ENCODE measurements around the gene CADPS2.

Gene CADPS2

DNA sequence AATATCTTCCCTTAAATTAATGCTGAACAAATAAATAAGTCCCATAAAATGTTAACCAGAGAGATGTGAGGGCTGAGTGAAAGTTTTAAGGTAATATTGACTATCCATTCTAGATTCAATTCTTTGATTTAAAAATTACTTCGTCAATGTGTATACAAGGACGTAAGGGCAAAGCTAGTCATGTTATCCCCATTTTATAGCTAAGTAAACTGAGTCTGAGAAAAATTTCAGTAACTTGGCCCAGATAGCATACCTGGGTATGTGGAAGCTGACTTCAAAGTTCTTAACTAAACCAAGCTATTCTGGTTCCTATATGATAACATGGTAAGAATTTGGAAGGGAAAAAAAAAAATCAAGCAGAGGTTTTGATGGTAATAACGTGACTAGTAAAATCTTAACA, 72.4 kb downstream of the CADPS2 start:
- TF ChIP-seq, protein P1, sequence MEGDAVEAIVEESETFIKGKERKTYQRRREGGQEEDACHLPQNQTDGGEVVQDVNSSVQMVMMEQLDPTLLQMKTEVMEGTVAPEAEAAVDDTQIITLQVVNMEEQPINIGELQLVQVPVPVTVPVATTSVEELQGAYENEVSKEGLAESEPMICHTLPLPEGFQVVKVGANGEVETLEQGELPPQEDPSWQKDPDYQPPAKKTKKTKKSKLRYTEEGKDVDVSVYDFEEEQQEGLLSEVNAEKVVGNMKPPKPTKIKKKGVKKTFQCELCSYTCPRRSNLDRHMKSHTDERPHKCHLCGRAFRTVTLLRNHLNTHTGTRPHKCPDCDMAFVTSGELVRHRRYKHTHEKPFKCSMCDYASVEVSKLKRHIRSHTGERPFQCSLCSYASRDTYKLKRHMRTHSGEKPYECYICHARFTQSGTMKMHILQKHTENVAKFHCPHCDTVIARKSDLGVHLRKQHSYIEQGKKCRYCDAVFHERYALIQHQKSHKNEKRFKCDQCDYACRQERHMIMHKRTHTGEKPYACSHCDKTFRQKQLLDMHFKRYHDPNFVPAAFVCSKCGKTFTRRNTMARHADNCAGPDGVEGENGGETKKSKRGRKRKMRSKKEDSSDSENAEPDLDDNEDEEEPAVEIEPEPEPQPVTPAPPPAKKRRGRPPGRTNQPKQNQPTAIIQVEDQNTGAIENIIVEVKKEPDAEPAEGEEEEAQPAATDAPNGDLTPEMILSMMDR (IDR thresholded peaks at IDR 0.05; ENCODE audit: control insufficient read depth, extremely low read depth, insufficient read depth): no peak
- DNase-seq (ENCODE audit: low read depth): no peak
- no peak overlapping the region for H3K4me3 ChIP-seq (ENCODE audit: low read depth, low read length)

DNA sequence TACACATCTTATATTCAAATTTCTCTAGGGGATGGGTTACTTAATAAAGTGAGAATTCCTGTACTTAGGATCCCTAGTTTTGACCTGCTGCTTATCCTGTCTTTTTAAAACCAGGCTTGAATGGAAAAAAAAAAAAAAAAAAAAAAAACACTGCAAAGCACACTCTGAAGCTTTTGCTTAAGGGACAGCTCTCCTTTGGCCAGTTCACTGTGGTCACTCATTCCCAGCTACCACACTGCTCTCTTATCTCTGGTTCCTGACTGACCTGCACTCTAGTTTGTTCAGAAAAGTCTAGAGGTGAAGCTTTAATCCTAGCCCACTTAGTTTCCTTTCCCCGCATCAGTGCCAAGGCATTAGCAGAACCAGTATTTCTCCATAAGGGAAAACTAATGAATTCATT, 82.4 kb downstream of the CADPS2 start:
- DNase-seq (ENCODE audit: low read depth): no peak
- TF ChIP-seq, protein P1 (IDR thresholded peaks at IDR 0.05; ENCODE audit: control insufficient read depth, extremely low read depth, insufficient read depth): no peak
- H3K4me3 ChIP-seq (ENCODE audit: low read depth, low read length): no peak overlapping the region

DNA sequence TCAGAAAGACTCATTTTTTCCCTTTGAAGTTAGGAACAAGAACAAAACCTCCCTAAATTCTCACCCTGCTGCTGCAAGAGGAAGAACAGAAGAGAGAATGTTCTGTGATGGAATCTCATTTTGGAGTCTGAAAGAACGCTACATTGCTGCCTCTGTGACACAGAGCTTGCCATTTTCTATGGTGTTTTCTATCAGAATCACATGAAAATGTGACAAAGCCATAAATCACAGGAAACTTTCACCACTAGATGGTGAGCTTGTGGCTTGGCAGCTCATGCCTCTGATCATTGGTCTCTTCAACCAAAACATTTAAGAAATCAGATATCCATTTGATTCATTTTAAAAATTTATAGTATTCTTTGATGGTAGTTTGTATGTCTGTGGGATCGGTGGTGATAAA, 82.9 kb downstream of the CADPS2 start:
- peak; percentile 8 for DNase-seq (ENCODE audit: low read depth)
- TF ChIP-seq, protein P1 (IDR thresholded peaks at IDR 0.05; ENCODE audit: control insufficient read depth, extremely low read depth, insufficient read depth): peak; percentile 85
- H3K4me3 ChIP-seq (ENCODE audit: low read depth, low read length): no peak overlapping the region

DNA sequence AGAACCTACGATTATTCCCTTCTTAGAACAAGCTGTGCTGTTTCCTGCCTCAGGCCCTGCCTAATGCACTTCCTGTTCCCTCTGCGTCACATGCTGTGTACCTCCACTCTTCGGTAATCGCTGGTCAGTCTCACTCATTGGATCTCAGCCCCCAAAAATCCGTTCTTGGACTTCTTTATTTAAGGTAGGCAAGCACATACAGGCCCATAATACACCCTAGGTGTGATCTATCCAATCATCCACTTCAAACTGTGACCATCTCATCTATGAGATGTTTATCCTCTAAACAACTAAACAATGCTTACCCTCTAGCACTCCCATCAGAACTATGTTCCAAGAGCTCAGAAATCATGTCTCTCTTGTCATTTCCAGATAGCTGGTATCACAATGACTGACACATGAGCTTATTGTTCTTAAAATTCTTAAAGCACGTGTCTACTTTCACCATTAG, 83.9 kb downstream of the CADPS2 start:
- no peak for DNase-seq (ENCODE audit: low read depth)
- TF ChIP-seq, protein P1 (IDR thresholded peaks at IDR 0.05; ENCODE audit: control insufficient read depth, extremely low read depth, insufficient read depth): no peak
- no peak overlapping the region for H3K4me3 ChIP-seq (ENCODE audit: low read depth, low read length)

DNA sequence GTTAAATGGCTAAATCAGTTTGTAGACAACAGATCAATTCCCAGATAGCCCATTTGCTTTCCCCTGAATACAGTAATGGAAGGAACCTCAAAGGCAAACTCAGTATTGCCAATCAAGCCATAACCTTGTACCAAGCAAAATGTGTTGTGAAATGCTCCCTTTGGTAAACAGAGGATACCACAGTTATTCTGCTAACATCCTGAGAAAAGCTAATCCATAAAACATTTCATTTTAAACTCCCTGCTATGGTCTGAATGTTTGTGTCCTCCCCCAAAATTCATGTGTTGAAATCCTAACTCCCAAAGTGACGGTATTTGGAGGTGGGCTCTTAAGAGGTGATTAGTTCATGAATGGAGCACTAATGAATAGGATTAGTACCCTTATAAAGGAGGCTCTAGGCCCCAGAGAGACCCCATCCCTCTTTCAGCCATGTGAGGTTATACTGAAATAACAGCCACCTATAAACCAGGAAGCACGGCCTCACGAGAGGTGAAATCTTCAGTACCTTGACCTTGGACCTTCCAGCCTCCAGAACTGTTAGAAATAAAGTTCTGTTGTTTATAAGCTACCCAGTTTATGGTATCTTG, 94.2 kb downstream of the CADPS2 start:
- TF ChIP-seq, protein P1 (IDR thresholded peaks at IDR 0.05; ENCODE audit: control insufficient read depth, extremely low read depth, insufficient read depth): no peak
- DNase-seq (ENCODE audit: low read depth): no peak
- no peak overlapping the region for H3K4me3 ChIP-seq (ENCODE audit: low read depth, low read length)

DNA sequence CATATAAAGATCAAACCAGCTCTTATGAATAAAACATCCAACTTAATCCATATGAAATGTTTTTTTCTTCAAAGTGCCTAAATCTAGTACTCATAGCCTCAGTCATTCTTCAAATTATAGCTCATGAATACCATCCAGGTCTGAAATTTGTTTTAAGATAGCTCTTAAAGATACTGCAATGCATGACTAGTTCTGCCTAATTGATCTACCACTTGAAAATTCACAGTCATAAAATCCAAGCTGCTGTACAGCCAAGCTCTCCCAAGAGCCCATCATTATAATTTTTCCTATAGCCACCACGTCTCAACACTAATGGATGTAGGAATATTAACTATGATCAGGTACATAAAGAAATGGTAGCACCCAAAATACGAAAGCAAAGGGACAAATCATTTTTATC, 95.7 kb downstream of the CADPS2 start:
- TF ChIP-seq, protein P1 (IDR thresholded peaks at IDR 0.05; ENCODE audit: control insufficient read depth, extremely low read depth, insufficient read depth): no peak
- H3K4me3 ChIP-seq (ENCODE audit: low read depth, low read length): no peak overlapping the region
- DNase-seq (ENCODE audit: low read depth): no peak

DNA sequence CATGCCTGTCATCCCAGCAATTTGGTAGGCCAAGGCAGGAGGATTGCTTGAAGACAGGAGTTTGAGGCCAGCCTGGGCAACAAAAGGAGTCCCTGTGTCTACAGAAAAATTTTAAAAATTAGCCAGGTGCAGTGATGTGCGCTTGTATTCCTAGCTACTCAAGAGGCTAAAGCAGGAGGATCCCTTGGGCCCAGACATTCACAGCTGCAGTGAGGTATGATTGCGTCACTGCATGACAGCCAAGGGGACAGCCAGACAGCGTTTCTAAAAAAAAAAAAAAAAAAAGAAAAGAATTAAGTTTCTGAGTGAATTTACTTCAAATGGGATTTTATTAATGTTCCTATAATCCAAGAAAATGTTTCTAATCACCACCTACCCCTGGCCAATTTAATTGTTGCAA, 96.1 kb downstream of the CADPS2 start:
- TF ChIP-seq, protein P1 (IDR thresholded peaks at IDR 0.05; ENCODE audit: control insufficient read depth, extremely low read depth, insufficient read depth): no peak
- H3K4me3 ChIP-seq (ENCODE audit: low read depth, low read length): no peak overlapping the region
- DNase-seq (ENCODE audit: low read depth): no peak

All from LNCaP clone FGC (cell line).